Upper lobe of left lung (tissue), 6 donors: Measurements from ENCODE around the gene NMBR. TPM values are rescaled to one million over a fixed set of nuclear protein-coding genes. Genes with fewer than 3 reads are reported as not detected.

Experiments
- ATAC-seq, 2 donors: fragments of 200-7000 bp; cut with Tn5 transposase; one replicate each; pipeline ENCODE4 v1.9.1; 2022; ENCODE audit warnings: mild to moderate bottlenecking in 2 of 2, moderate library complexity in 2 of 2; ENCODE audit not compliant: low FRiP score in 2 of 2
- DNase-seq, 2 donors: peaks; one replicate each; pipeline ENCODE4 v3.0.0-alpha.2; 2019 to 2020
- H3K27ac ChIP-seq, 4 donors: fragments of 200-600 bp; sonication (generic); one replicate each; pipeline ENCODE4 v1.5.1; 2016 to 2019
- H3K27me3 ChIP-seq, 4 donors: fragments of 200-600 bp; sonication (generic); one replicate each; pipeline ENCODE4 v1.5.1; 2017 to 2019
- H3K36me3 ChIP-seq, 4 donors: fragments of 200-600 bp; sonication (generic); one replicate each; pipeline ENCODE4 v1.5.1; 2016 to 2019
- H3K4me1 ChIP-seq, 4 donors: fragments of 200-600 bp; sonication (generic); one replicate each; pipeline ENCODE4 v1.5.1; 2018 to 2019
- H3K4me3 ChIP-seq, 4 donors: fragments of 200-600 bp; sonication (generic); one replicate each; pipeline ENCODE4 v1.5.1; 2017 to 2019; ENCODE audit warnings: mild to moderate bottlenecking in 2 of 4, moderate library complexity in 1 of 4
- H3K9me3 ChIP-seq, 4 donors: fragments of 200-600 bp; sonication (generic); one replicate each; pipeline ENCODE4 v1.5.1; 2018 to 2019
- EP300 ChIP-seq, 4 donors: sonication (generic); formaldehyde crosslinking; IDR thresholded peaks; one replicate each; pipeline ENCODE4 v1.5.1; 2017; ENCODE audit warnings: antibody characterized with exemption in 4 of 4, control low read depth in 2 of 4
- POLR2A ChIP-seq, 4 donors: fragments of 450-650 bp; IDR thresholded peaks; one replicate each; pipeline ENCODE4 v1.5.1; 2016 to 2017; ENCODE audit warnings: antibody characterized with exemption in 4 of 4, mild to moderate bottlenecking in 2 of 4
- POLR2AphosphoS5 ChIP-seq, 2 donors: sonication (generic); formaldehyde crosslinking; IDR thresholded peaks; one replicate each; pipeline ENCODE4 v1.5.1; 2017; ENCODE audit warnings: antibody characterized with exemption in 2 of 2
- WGBS, 2 donors: methylation state at CpG; one replicate each; pipeline ENCODE4 v1.1.5; 2017 to 2018; 5-methylcytosine and 5-hydroxymethylcytosine counted together
- total RNA-seq, 6 donors: library from RNA; depleted of rRNA in 4 of 6; stranded (reverse); fragments of >200 nt in 4 of 6; gene quantifications; one replicate each; pipeline versions ENCODE4 v1.1.0 to v1.2.1, GENCODE V29; 2016 to 2021
- TF ChIP-seq, protein P1 (sequence below), 6 experiments: fragments of 450-650 bp in 4 of 6; fragments of 200-600 bp in 2 of 6; sonication (generic) in 2 of 6; IDR thresholded peaks; one replicate each; pipeline ENCODE4 v1.5.1; 2016 to 2019; ENCODE audit warnings: antibody characterized with exemption in 6 of 6
- donor health status: DM: no; HTN: no; CAD: no; lungs with moderate emphysema.
- donor health status: DM: no; HTN: yes; CAD: no; lungs with severe emphysema.

NMBR gene
- total RNA-seq, 6 donors from 2014 or later = not detected

DNA sequence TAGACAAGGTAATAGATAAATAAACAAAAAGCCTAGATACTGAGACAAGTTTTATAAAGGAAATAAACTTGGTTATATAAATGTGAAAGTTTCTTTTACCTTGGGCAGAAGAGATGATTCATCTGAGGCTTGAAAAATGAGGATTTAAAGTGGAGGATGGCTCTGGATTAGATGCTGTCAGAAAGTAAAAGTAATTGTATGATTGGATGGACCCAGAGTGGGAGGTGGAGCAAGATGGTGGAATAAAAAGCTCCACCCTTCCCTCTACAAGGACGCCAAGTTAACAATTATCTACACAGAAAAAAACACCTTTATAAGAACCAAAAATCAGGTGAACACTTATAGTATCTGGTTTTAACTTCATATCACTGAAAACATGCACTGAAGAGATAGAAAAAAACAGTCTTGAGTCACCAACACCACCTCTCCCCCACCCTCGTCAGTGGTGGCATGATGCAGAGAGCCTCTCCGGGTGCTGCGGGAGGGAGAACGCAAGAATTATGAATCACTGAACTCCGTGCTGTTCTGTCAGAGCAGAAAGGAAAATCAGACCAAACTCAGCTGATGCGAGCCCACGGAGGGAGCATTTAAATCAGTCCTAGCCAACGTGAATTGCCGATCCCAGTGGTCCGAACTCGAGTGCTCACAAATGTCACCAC lies 98.9 kb downstream of the NMBR start:
- WGBS, 2 donors = 89% methylated on average over 12 of the region's 12 CpGs
- Histone ChIP-seq H3K4me3 (no peak overlapping the region), H3K4me1 (no peaks in the 10 kb centered on the region), H3K27me3 (no peaks in the 10 kb centered on the region), H3K27ac (no peak overlapping the region), H3K9me3 (peaks cover 0 to 7% (median 3%) of the 10 kb centered on the region in 4 donors), H3K36me3 (no peaks in the 10 kb centered on the region)
- ATAC-seq (no peak), DNase-seq (no peak)
- TF ChIP-seq EP300 (IDR thresholded peaks at IDR 0.05) = no peak
- TF ChIP-seq, protein P1, sequence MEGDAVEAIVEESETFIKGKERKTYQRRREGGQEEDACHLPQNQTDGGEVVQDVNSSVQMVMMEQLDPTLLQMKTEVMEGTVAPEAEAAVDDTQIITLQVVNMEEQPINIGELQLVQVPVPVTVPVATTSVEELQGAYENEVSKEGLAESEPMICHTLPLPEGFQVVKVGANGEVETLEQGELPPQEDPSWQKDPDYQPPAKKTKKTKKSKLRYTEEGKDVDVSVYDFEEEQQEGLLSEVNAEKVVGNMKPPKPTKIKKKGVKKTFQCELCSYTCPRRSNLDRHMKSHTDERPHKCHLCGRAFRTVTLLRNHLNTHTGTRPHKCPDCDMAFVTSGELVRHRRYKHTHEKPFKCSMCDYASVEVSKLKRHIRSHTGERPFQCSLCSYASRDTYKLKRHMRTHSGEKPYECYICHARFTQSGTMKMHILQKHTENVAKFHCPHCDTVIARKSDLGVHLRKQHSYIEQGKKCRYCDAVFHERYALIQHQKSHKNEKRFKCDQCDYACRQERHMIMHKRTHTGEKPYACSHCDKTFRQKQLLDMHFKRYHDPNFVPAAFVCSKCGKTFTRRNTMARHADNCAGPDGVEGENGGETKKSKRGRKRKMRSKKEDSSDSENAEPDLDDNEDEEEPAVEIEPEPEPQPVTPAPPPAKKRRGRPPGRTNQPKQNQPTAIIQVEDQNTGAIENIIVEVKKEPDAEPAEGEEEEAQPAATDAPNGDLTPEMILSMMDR (IDR thresholded peaks at IDR 0.05) = no peak
- TF ChIP-seq POLR2AphosphoS5 (IDR thresholded peaks at IDR 0.05) = no peak
- TF ChIP-seq POLR2A (IDR thresholded peaks at IDR 0.05) = no peak

DNA sequence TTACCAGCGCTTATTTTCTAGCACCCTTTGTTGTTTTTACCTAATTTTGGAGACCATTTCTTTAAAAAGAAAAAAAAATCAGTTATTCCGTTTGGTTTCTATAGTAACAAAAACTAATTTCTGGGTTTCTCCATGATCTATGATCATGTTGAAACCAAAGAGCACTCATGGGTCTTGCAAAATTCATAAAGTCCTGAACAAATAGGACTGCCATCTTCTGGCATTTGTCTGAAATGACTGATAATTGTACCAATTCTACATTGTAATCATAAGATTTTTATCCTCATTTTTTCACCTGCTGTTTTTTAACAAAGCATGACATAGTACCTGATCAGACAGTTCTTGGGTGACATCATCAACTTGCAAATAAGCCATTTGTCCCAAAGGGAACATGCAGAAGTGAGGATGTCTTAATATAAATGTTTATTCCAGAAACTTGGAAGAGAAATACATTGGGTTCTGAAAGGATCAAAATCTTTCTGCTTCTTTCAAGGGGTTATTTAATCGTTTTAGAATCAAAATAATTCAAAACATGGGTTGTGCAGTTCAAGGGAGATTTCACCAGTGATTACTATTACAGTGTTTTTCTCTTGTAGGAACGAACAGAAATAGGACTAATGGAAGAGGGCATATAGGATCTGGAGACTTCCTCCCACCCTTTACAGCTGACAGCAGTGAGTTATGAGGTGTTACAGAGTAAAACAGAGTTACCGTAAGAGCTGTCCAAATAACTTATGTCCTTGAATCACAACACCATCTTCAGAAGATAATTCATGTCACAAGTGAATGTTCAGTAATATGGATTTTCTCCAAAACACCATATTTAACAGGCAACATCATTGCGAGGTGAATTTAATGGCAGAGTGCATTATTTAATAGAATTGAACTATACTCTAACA lies 101.3 kb downstream of the NMBR start:
- TF ChIP-seq POLR2A (IDR thresholded peaks at IDR 0.05) = no peak
- no peak for TF ChIP-seq EP300 (IDR thresholded peaks at IDR 0.05)
- TF ChIP-seq, protein P1 (IDR thresholded peaks at IDR 0.05) = no peak
- no peak for TF ChIP-seq POLR2AphosphoS5 (IDR thresholded peaks at IDR 0.05)
- Histone ChIP-seq H3K4me1 (no peaks in the 10 kb centered on the region), H3K27ac (no peak overlapping the region), H3K9me3 (no peaks in the 10 kb centered on the region), H3K4me3 (no peak overlapping the region), H3K27me3 (no peaks in the 10 kb centered on the region), H3K36me3 (no peaks in the 10 kb centered on the region)
- WGBS, 2 donors = 42 to 44% methylated on average over 6 of the region's 6 CpGs
- no peak for ATAC-seq
- DNase-seq = no peak

DNA sequence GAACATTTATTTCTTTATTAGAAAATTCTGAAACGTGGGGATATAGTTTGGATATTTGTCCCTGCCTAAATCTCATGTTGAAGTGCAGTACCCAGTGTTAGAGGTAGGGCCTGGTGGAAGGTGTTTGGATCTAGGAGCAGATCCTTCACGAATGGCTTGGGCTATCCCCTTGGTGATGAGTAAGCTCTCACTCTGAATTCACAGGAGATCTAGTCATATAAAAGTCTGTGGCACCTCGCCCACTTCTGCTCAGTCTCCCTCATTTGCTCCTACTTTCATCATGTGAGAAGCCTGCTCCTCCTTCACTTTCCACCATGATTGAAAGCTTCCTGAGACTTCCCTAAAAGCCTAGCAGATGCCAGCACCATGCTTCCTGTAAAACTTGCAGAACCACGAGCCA lies 111.0 kb downstream of the NMBR start:
- ATAC-seq = no peak
- WGBS, 2 donors = 64 to 76% methylated on average over 4 of the region's 4 CpGs
- TF ChIP-seq EP300 (IDR thresholded peaks at IDR 0.05) (no peak), POLR2AphosphoS5 (IDR thresholded peaks at IDR 0.05) (no peak), POLR2A (IDR thresholded peaks at IDR 0.05) (no peak)
- TF ChIP-seq, protein P1 (IDR thresholded peaks at IDR 0.05) = no peak
- Histone ChIP-seq H3K36me3 (no peaks in the 10 kb centered on the region), H3K9me3 (no peaks in the 10 kb centered on the region), H3K4me1 (no peaks in the 10 kb centered on the region), H3K27ac (no peak overlapping the region), H3K4me3 (no peak overlapping the region), H3K27me3 (no peaks in the 10 kb centered on the region)
- DNase-seq = no peak

DNA sequence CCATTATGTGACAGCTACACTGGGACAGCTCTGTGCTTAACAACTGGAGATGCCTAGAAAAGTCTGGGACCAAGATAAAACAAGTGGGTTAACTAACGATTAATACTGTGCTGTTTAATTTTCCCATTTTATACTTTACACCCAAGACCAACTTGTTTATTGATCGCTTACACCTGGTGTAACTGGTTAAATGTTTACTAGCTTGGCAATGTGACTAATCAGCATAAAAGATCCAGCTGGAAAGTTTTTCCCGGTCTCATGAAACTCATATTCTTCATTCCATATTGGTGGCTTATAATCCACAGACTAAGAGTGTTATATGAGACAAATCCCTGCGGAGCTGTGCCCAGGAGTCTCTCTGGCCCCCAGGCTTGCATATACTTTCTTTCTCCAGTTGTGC lies 115.9 kb downstream of the NMBR start:
- no peak for DNase-seq
- Histone ChIP-seq H3K4me3 (no peak overlapping the region), H3K36me3 (no peaks in the 10 kb centered on the region), H3K27ac (no peak overlapping the region), H3K4me1 (no peaks in the 10 kb centered on the region), H3K9me3 (no peaks in the 10 kb centered on the region), H3K27me3 (no peaks in the 10 kb centered on the region)
- ATAC-seq = no peak
- 75 to 85% methylated on average over 4 of the region's 4 CpGs for WGBS, 2 donors
- no peak for TF ChIP-seq POLR2AphosphoS5 (IDR thresholded peaks at IDR 0.05)
- TF ChIP-seq POLR2A (IDR thresholded peaks at IDR 0.05) = no peak
- TF ChIP-seq EP300 (IDR thresholded peaks at IDR 0.05) = no peak
- TF ChIP-seq, protein P1 (IDR thresholded peaks at IDR 0.05) = no peak
